ENCODE measurements around the gene BRME1. TPM values are rescaled to one million over a fixed set of nuclear protein-coding genes. Genes with fewer than 3 reads are reported as not detected.

The BRME1 gene
- total RNA-seq, 6 experiments from 2014 or later: 0.34 to 3.7 (median 1.2) TPM

- intact Hi-C loops (cut with DNase I): no loop called here
- Histone ChIP-seq H3K4me1 (no peaks in the 10 kb centered on the region), H3K27me3 (no peaks in the 10 kb centered on the region), H3K27ac (no peak overlapping the region), H3K9me3 (no peaks in the 10 kb centered on the region), H3K4me3 (no peak overlapping the region), H3K36me3 (no peaks in the 10 kb centered on the region)
- DNase-seq (no peak), ATAC-seq (no peak)
- TF ChIP-seq CTCF (IDR thresholded peaks at IDR 0.05): no peak
- TF ChIP-seq POLR2A (IDR thresholded peaks at IDR 0.05): no peak
- 72% methylated on average over 9 of the region's 16 CpGs for WGBS (ENCODE audit: insufficient coverage, low coverage, low lambda C conversion rate, missing lambda C conversion rate)
Observed at GRCh38 chr19:13848798-13849676, 56.9 kb downstream of the BRME1 start.

GRCh38 chr19:13848340-13848677, 57.6 kb downstream of the BRME1 start:
- Histone ChIP-seq H3K27ac (peak overlapping the region in 2 of 3 donors; percentile 88 to 99), H3K36me3 (no peaks in the 10 kb centered on the region), H3K4me3 (no peak overlapping the region), H3K9me3 (no peaks in the 10 kb centered on the region), H3K4me1 (no peaks in the 10 kb centered on the region), H3K27me3 (no peaks in the 10 kb centered on the region)
- WGBS (ENCODE audit: insufficient coverage, low coverage, low lambda C conversion rate, missing lambda C conversion rate): 62% methylated on average over 4 of the region's 4 CpGs
- ATAC-seq (no peak), DNase-seq (no peak)
- TF ChIP-seq CTCF (IDR thresholded peaks at IDR 0.05) (no peak), POLR2A (IDR thresholded peaks at IDR 0.05) (no peak)
- intact Hi-C loops (cut with DNase I): no loop called here

- Histone ChIP-seq H3K4me1 (no peaks in the 10 kb centered on the region), H3K27me3 (no peaks in the 10 kb centered on the region), H3K36me3 (no peaks in the 10 kb centered on the region), H3K9me3 (no peaks in the 10 kb centered on the region), H3K4me3 (peak overlapping the region; percentile 37 to 44 (median 44)), H3K27ac (peak overlapping the region; percentile 88 to 99 (median 93))
- ATAC-seq (peak; percentile 58 to 66 (median 63)), DNase-seq (peak; percentile 84 to 90 (median 89))
- TF ChIP-seq CTCF (IDR thresholded peaks at IDR 0.05) (peak in 2 of 4 donors; percentile 9 to 14), POLR2A (IDR thresholded peaks at IDR 0.05) (peak; percentile 75)
- 3% methylated on average over 11 of the region's 47 CpGs for WGBS (ENCODE audit: insufficient coverage, low coverage, low lambda C conversion rate, missing lambda C conversion rate)
- intact Hi-C loops (cut with DNase I): no loop called here
Observed at GRCh38 chr19:13847407-13848339, 58.2 kb downstream of the BRME1 start.

GRCh38 chr19:13846557-13847406, 59.1 kb downstream of the BRME1 start:
- Histone ChIP-seq H3K36me3 (no peaks in the 10 kb centered on the region), H3K27ac (peak overlapping the region; percentile 88 to 99 (median 93)), H3K9me3 (no peaks in the 10 kb centered on the region), H3K4me1 (no peaks in the 10 kb centered on the region), H3K27me3 (no peaks in the 10 kb centered on the region), H3K4me3 (peak overlapping the region; percentile 37 to 44 (median 44))
- ATAC-seq (peak; percentile 25 to 51 (median 48)), DNase-seq (peak; percentile 81 to 89 (median 84))
- no peak for TF ChIP-seq CTCF (IDR thresholded peaks at IDR 0.05)
- no peak for TF ChIP-seq POLR2A (IDR thresholded peaks at IDR 0.05)
- WGBS (ENCODE audit: insufficient coverage, low coverage, low lambda C conversion rate, missing lambda C conversion rate): 15% methylated on average over 9 of the region's 23 CpGs
- intact Hi-C loops (cut with DNase I): no loop called here
